ENCODE measurements around the gene CACNA2D1. TPM values are rescaled to one million over a fixed set of nuclear protein-coding genes. Genes with fewer than 3 reads are reported as not detected.

CACNA2D1 gene
- total RNA-seq, 1 experiment from 2014 or later, result 36.2 TPM

DNA sequence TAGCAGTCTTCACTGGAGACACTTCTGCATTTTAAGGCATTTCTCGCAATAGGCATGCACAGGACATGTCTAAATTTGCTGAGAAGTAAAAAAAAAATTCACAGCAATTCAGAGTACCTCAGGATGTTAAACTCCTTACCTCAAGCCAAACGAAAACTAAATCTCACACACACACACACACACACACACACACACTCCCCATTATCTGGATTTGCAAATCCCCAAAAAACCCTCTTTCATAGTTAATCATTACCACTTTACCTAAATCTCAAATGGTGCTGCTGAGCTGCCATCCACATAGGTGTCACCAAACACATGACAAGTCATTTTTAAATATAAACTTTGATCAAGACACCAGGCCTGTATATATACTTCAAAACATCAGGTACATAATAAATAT, 31.8 kb downstream of the CACNA2D1 start:
- Histone ChIP-seq H2BK5ac (ENCODE audit: insufficient read length, low read length) (no peak overlapping the region), H3K23ac (ENCODE audit: insufficient read length, low read depth, low read length) (no peak overlapping the region), H3K4me2 (ENCODE audit: insufficient read depth, insufficient read length, low read length) (no peak overlapping the region), H3K9me3 (ENCODE audit: control insufficient read depth, low read depth, low read length) (no peaks in the 10 kb centered on the region), H4K20me1 (ENCODE audit: control insufficient read depth, insufficient read depth, insufficient read length) (no peaks in the 10 kb centered on the region), H2AK5ac (ENCODE audit: insufficient read length, low read length) (no peak overlapping the region), H2BK12ac (ENCODE audit: insufficient read length, low read depth, low read length) (no peak overlapping the region), H4K5ac (ENCODE audit: insufficient read length, low read depth, low read length) (no peak overlapping the region), H3K9ac (ENCODE audit: extremely low read depth, insufficient read length, low read length) (no peak overlapping the region), H4K8ac (replicated peaks; ENCODE audit: insufficient read length, low read depth, low read length) (no peak overlapping the region), H3K18ac (ENCODE audit: insufficient read length, low read depth, low read length) (no peak overlapping the region), H3K27me3 (ENCODE audit: insufficient read depth, low read length) (no peaks in the 10 kb centered on the region), H3K4ac (ENCODE audit: low read depth, low read length) (no peak overlapping the region), H2AFZ (ENCODE audit: low read length) (no peak overlapping the region), H3T11ph (ENCODE audit: low read length) (no peak overlapping the region), H2BK20ac (ENCODE audit: low read depth, low read length, poor library complexity, severe bottlenecking) (no peak overlapping the region), H3K14ac (ENCODE audit: insufficient read depth, low read length) (no peak overlapping the region), H2BK120ac (ENCODE audit: low read depth, low read length, poor library complexity, severe bottlenecking) (no peak overlapping the region), H3K79me2 (ENCODE audit: insufficient read depth, low read length) (no peaks in the 10 kb centered on the region), H3K56ac (ENCODE audit: insufficient read length, low read depth, low read length) (no peak overlapping the region), H3K79me1 (ENCODE audit: insufficient read depth, low read depth, low read length, poor library complexity, severe bottlenecking) (no peaks in the 10 kb centered on the region), H3K4me1 (ENCODE audit: insufficient read depth, low read length) (no peaks in the 10 kb centered on the region), H4K91ac (ENCODE audit: insufficient read length, low read depth, low read length) (no peak overlapping the region), H2BK15ac (ENCODE audit: low read depth, low read length) (no peak overlapping the region), H3K23me2 (ENCODE audit: insufficient read length, low read depth, low read length, poor library complexity, severe bottlenecking) (no peaks in the 10 kb centered on the region), H3K27ac (ENCODE audit: insufficient read length, low read depth, low read length) (no peak overlapping the region)
- H3K9me3 Mint-ChIP-seq, result peaks cover under 1 to 1% of the 10 kb centered on the region in 2 experiments; a peak in 1 of 5 replicates
- H3K27ac Mint-ChIP-seq, result peak overlapping the region in 2 of 3 experiments; percentile 17 to 23; a peak in 3 of 7 replicates
- peaks cover 0 to 4% (median 2%) of the 10 kb centered on the region in 3 experiments; a peak in 3 of 7 replicates for H3K36me3 Mint-ChIP-seq (ENCODE audit: insufficient read depth in 1 of 3, low read depth in 3 of 3)
- peaks cover 15 to 16% of the 10 kb centered on the region in 2 experiments for H3K4me1 Mint-ChIP-seq
- no peak overlapping the region for H3K4me3 Mint-ChIP-seq
- DNase-seq, result no peak
- no peaks in the 10 kb centered on the region for H3K27me3 Mint-ChIP-seq (ENCODE audit: low read depth)
- TF ChIP-seq, protein P1, sequence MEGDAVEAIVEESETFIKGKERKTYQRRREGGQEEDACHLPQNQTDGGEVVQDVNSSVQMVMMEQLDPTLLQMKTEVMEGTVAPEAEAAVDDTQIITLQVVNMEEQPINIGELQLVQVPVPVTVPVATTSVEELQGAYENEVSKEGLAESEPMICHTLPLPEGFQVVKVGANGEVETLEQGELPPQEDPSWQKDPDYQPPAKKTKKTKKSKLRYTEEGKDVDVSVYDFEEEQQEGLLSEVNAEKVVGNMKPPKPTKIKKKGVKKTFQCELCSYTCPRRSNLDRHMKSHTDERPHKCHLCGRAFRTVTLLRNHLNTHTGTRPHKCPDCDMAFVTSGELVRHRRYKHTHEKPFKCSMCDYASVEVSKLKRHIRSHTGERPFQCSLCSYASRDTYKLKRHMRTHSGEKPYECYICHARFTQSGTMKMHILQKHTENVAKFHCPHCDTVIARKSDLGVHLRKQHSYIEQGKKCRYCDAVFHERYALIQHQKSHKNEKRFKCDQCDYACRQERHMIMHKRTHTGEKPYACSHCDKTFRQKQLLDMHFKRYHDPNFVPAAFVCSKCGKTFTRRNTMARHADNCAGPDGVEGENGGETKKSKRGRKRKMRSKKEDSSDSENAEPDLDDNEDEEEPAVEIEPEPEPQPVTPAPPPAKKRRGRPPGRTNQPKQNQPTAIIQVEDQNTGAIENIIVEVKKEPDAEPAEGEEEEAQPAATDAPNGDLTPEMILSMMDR (conservative IDR thresholded peaks at IDR 0.05), result no peak
- WGBS (ENCODE audit: extremely low coverage, insufficient read length, low lambda C conversion rate), result no CpG with 5 or more reads among the region's 2 CpGs
